BE2C (cell line): Measurements from ENCODE around the gene TRAPPC6A.
A peak's percentile ranks its signal among the peaks of the same experiment; 100 is the strongest.

ENCODE experiments used
- DNase-seq: peaks from one replicate; pipeline ENCODE4 v3.0.0-alpha.2; 2020
- H3K27me3 ChIP-seq: fragments of 250-450 bp; sonication (Bioruptor Pico); 2 replicates; pipeline ENCODE4 v1.5.1; 2020; ENCODE audit warnings: mild to moderate bottlenecking
- H3K36me3 ChIP-seq: fragments of 250-450 bp; sonication (Bioruptor Pico); 2 replicates; pipeline ENCODE4 v1.5.1; 2020; ENCODE audit warnings: mild to moderate bottlenecking
- H3K4me1 ChIP-seq: fragments of 250-450 bp; sonication (Bioruptor Pico); 2 replicates; pipeline ENCODE4 v1.5.1; 2020
- H3K4me3 ChIP-seq: 2 replicates; pipeline ENCODE4 v1.5.1; 2011; ENCODE audit warnings: low read depth, low read length
- H3K9me3 ChIP-seq: fragments of 250-450 bp; sonication (Bioruptor Pico); 2 replicates; pipeline ENCODE4 v1.5.1; 2020
- TF ChIP-seq, protein P1 (sequence below): IDR thresholded peaks from 2 replicates; pipeline ENCODE4 v1.5.1; 2012; ENCODE audit warnings: mild to moderate bottlenecking, low read depth, low read length

Gene TRAPPC6A

GRCh38 chr19:45168767-45169351, 9.2 kb downstream of the TRAPPC6A start:
- no peak overlapping the region for H3K4me3 ChIP-seq
- H3K36me3 ChIP-seq: no peaks in the 10 kb centered on the region
- no peaks in the 10 kb centered on the region for H3K27me3 ChIP-seq
- H3K4me1 ChIP-seq: no peaks in the 10 kb centered on the region
- H3K9me3 ChIP-seq: no peaks in the 10 kb centered on the region
- TF ChIP-seq, protein P1, sequence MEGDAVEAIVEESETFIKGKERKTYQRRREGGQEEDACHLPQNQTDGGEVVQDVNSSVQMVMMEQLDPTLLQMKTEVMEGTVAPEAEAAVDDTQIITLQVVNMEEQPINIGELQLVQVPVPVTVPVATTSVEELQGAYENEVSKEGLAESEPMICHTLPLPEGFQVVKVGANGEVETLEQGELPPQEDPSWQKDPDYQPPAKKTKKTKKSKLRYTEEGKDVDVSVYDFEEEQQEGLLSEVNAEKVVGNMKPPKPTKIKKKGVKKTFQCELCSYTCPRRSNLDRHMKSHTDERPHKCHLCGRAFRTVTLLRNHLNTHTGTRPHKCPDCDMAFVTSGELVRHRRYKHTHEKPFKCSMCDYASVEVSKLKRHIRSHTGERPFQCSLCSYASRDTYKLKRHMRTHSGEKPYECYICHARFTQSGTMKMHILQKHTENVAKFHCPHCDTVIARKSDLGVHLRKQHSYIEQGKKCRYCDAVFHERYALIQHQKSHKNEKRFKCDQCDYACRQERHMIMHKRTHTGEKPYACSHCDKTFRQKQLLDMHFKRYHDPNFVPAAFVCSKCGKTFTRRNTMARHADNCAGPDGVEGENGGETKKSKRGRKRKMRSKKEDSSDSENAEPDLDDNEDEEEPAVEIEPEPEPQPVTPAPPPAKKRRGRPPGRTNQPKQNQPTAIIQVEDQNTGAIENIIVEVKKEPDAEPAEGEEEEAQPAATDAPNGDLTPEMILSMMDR: no peak
- DNase-seq: no peak

DNA sequence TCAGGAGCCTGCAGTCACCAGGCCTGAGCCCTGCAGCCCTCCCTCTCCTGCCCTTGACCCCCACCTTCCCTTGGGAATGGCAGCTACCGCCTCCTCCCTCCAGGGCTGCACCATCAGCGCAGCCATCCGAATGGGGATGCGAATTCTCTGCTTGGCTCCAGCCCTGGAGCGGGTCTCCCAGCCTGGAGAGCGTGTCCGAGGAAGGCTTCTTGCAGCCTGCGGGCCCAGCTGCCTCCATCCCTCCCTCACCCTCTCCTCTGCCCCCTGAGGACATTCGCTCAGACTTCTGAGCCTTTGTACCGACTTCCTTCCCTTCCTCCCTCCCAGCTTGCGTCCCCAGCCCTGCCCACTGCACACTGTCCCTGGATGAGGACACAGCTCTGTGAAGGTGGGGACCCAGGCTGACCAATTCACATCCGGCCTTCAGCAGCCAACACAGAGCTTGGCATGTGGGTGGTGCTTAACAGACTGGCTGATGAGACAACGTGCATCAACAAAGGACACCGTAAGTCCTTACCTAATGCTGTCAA, 11.2 kb downstream of the TRAPPC6A start:
- Histone ChIP-seq H3K36me3 (no peaks in the 10 kb centered on the region), H3K27me3 (no peaks in the 10 kb centered on the region), H3K4me1 (no peaks in the 10 kb centered on the region), H3K9me3 (no peaks in the 10 kb centered on the region), H3K4me3 (no peak overlapping the region)
- TF ChIP-seq, protein P1: no peak
- peak; percentile 43 for DNase-seq

DNA sequence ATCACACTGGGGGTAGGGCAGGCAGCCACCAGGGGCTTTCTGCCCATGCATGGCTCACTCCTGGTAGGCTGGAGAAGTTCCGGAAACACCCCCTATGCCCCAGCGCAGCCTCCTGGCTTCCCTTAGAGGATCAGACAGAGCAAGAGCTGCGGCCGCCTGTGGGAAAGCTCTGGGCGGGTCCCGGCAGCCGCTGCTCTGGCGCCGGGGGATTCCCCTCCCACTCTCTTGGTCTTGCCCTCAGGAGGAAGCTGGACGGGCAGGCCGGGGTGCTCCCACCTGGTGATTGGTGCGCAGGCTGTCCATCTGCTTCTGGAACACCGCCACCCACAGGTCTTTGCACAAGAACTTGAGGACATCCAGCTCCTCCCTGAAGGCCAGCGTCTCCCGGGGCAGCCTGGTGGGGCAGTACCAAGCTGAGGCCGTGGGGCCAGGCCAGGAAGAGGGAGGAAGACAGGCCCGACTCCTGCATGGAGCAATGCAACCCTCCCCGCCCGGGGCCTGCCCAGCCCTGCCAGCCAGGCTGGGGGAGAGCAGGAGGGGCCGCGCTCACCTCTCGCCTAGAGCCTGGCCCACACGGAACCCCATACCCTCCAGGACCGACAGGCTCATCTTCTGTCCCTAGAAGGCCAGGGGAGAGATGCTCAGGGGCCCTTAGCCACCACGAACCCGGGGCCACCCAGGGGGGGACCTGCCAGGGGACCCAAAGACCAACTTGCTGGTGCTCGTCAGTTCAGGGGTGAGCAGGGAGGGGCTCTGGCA, 13.3 kb downstream of the TRAPPC6A start:
- TF ChIP-seq, protein P1: no peak
- Histone ChIP-seq H3K9me3 (no peaks in the 10 kb centered on the region), H3K4me3 (no peak overlapping the region), H3K27me3 (no peaks in the 10 kb centered on the region), H3K4me1 (no peaks in the 10 kb centered on the region), H3K36me3 (no peaks in the 10 kb centered on the region)
- DNase-seq: peak; percentile 59

- Histone ChIP-seq H3K36me3 (no peaks in the 10 kb centered on the region), H3K4me1 (no peaks in the 10 kb centered on the region), H3K4me3 (no peak overlapping the region), H3K27me3 (no peaks in the 10 kb centered on the region), H3K9me3 (no peaks in the 10 kb centered on the region)
- no peak for DNase-seq
- TF ChIP-seq, protein P1: no peak
Observed at GRCh38 chr19:45163751-45164460, 14.1 kb downstream of the TRAPPC6A start.

- H3K27me3 ChIP-seq: no peaks in the 10 kb centered on the region
Observed at GRCh38 chr19:45163156-45163555, 14.9 kb downstream of the TRAPPC6A start.

More at GRCh38 chr19:45163156-45163555, 14.9 kb downstream of the TRAPPC6A start:
- Histone ChIP-seq H3K9me3 (no peaks in the 10 kb centered on the region), H3K36me3 (no peaks in the 10 kb centered on the region), H3K4me3 (no peak overlapping the region), H3K4me1 (no peaks in the 10 kb centered on the region)
- TF ChIP-seq, protein P1: no peak
- DNase-seq: no peak
